HG03097 (cell line): ENCODE data around the gene PACS2.
A peak's percentile ranks its signal among the peaks of the same experiment; 100 is the strongest.
"Not testable (repeated sequence)": the region's sequence is repeated elsewhere in the genome, so short reads cannot be mapped to it uniquely, and the experiment has no call there.

ENCODE experiments used
- ATAC-seq: cut with Tn5 transposase; IDR thresholded peaks from one replicate; pipeline ENCODE4 v1.9.1; 2021; ENCODE audit not compliant: unreplicated experiment, low FRiP score

Gene PACS2

GRCh38 chr14:105287249-105288102 is 27.1 kb upstream of the PACS2 start:
- ATAC-seq, result no peak

GRCh38 chr14:105288936-105289335 is 25.6 kb upstream of the PACS2 start:
- ATAC-seq, result not testable (repeated sequence)

GRCh38 chr14:105290621-105291346 is 23.8 kb upstream of the PACS2 start:
- no peak for ATAC-seq

DNA sequence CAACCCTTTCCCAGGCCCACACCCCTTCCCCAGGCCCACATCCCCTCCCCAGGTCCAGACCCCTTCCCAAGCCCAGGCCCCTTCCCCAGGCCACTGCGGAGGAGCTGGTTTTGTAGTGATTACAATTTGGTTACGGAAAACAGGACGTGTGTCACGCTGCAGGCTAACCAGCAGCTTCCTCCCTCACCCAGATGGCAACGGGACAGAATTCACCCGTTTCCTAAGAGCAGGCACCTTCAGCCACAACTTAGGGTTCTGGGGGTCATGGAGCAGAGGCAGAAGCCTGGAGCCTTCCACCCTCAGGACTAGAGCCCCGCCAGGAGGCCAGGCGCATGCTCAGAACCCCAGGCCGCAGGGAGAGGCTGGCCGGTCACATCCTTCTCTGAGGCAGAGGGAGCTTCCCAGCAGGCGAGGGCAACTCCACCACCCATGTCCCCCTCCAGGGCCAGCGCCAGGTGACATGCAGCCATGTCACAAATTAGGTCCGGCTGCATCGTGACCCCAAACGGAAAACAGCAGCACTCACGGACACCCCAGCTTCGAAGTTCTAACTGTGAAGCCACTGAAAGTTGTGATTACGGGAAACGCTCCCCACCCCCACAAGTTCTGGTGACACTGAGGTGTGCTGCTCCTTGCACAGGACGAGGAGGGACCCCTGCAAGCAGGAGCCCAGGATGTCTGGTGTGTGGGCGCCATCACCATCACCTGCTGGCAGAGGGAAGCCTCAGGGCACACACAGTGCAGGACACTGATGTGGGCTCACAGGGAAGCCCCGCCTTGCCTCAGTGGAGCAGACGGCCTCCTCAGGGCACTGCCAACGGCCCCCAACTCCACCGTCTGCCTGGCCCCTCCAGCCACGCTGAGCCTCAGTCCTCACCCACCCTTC is 21.5 kb upstream of the PACS2 start:
- no peak for ATAC-seq

- ATAC-seq, result peak; percentile 64
Observed at GRCh38 chr14:105294142-105294597, 20.4 kb upstream of the PACS2 start.

- not testable (repeated sequence) for ATAC-seq
Observed at GRCh38 chr14:105297311-105297710, 17.2 kb upstream of the PACS2 start.

DNA sequence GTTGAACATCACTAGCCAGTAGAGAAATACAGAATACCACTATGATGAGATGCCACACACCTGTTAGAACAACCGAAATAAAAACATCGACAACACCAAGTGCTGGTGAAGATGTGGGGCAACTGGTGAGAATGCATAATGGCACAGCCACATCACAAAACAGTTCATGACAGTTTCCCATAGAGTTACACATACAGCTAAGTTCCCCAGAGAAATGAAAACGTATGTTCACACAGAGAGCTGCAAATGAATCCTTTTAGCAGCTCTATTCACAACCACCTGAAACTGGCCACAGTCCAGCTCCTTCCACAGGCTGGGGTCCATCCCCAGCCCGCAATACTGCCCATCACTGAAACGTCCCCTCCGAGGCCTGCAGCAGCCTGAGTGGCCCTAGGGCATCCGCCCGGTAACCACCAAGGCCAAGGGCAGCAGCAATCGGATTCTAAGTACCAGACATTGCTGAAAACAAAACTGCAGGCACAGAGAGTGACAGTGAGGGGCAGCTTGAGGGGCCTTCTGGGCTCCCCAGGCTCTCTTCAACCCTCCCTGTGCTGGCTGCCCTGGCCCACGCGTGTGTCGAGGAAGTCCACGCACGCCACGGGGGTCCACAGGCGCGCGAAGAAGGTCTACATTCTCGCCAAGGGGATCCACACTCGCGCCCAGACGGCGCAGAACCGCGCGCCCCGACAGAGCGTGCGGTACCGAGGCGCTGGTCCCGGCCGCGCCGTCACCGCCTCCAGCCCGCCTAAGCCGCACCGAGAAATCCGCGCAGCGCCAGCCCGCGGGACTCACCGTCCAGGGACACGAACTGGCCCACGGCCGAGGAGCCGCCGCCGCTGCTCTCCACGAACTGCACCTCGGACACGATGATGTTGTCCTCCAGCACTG is 14.7 kb upstream of the PACS2 start:
- ATAC-seq, result peak; percentile 20

DNA sequence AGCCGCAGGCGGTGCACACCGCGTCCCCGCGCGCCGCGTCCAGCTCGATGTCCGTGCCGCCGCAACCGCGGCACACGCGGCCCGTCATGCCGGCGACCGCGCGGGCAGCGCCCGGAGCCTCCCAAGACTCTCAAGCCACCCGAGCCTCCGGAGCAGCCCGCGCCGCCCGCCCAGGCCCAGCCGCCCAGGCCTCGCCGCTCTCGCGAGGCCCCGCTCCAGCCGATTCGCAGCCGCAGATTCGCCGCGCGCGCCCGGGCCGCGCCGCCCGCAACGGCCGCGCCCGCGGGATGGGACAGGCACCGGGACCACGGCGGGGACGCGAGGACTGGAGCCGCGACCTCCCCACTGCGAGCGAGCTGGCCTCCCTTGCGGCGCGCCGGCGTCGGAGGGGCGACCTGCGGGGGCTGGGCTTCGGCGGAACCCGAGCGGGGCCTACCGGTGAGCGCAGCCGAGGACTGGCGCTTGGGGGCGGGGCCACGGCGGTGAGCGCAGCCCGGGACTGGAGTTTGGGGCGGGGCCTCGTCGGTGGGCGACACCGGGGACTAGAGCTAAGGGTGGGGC is 13.9 kb upstream of the PACS2 start, which contains the start of gene BRF1:
TSS of gene BRF1 (minus strand) at position 460 of the 561 bp plus-strand sequence. CDS start at position 88, 372 bp downstream.
- ATAC-seq, result peak; percentile 73

DNA sequence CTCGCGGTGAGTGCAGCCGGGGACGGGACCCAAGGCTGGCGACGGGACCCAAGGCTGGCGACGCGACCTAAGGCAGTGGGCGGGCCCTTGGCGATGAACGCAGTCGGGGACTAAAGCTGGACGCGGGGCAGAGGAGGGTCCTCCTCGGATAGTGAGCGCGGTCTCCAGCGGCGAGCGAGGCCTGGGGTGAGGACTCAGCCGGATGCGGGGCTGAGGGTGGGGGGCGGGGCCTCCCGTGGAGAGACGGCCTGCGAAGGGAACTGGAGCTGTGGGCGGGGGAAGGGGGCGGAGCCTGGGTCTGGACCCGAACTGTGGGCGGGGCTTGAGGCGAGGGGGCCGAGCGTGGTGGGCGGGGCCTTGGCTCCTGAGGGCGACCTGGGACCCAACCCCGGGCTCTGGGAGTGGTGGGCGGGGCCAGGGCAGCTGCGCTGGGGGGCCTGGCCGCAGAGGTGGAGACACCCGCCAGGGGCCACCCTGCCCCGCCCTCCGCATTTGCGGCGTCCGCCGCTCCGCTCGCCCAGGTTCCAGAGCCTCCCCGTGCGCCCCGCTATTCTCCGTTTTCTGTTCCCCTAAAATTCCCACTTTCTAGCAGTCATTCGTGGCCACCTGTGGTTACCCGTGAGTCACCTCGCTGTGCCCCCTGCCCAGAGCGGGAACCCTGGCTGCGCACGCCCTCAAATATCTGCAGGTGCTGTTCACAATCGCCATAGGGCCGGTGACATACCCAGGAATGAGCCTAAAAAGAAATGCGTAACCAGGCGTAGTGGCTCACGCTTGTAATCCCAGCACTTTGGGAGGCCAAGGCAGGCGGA is 13.2 kb upstream of the PACS2 start:
- ATAC-seq, result peak; percentile 61

DNA sequence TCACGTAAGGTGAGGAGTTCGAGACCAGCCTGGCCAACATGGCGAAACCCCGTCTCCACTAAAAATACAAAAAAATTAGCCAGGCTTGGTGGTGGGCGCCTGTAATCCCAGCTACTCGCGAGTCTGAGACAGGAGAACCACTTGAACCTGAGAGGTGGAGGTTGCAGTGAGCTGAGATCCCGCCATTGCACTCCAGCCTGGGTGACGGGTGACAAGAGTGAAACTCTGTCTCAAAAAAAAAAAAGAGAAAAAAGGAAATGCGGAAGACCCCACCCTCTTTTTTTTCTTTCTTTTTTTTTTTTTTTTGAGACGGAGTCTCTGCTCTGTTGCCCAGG is 12.7 kb upstream of the PACS2 start:
- ATAC-seq, result not testable (repeated sequence)

DNA sequence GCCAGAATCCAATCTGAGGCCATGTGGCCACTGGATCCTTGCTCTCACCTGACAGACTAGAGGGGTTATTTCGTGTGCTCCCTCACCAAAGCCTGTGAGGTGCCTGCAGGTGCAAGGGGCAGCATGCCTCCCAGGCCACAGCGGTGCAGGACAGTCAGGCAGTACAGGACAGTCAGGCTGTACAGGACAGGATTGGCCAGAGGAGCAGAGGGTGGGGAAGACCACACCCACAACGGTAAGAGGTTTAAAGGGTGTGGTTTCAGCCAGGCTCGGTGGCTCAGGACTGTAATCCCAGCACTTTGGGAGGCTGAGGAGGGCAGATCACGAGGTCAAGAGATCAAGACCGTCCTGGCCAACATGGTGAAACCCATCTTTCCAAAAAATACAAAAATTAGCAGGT is 10.6 kb upstream of the PACS2 start:
- no peak for ATAC-seq

DNA sequence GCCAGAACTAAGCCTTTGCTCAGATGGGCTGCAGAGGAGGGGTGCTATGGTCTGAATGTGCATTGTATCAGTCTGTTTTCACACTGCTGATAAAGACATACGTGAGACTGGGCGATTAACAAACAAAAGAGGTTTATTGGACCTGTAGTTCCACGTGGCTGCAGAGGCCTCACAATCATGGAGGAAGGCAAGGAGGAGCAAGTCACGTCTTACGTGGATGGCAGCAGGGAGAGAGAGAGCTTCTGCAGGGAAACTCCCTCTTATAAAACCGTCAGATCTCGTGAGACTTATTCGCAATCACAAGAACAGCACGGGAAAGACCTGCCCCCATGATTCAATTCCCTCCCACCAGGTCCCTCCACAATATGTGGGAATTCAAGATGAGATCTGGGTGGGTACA is 10.0 kb upstream of the PACS2 start:
- ATAC-seq, result no peak

DNA sequence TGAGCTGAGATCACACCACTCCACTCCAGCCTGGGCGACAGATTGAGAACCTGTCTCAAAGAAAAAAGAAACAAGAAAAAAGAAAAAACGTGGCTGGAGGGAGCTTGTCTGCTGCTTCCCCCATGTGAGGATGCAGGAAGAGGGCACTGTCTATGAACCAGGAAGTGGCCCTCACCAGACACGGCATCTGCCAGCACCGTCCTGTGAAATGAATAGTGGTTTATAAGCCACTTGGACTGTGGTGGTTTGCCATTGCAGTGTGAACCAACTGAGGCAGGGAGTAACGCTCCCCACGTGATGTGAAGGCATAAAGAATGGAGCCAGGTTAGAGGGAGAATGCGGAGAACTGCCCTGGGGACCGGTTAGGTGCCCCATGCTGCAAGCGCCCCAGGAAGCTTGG is 9.2 kb upstream of the PACS2 start:
- ATAC-seq, result no peak

- no peak for ATAC-seq
Observed at GRCh38 chr14:105305791-105306190, 8.8 kb upstream of the PACS2 start.

DNA sequence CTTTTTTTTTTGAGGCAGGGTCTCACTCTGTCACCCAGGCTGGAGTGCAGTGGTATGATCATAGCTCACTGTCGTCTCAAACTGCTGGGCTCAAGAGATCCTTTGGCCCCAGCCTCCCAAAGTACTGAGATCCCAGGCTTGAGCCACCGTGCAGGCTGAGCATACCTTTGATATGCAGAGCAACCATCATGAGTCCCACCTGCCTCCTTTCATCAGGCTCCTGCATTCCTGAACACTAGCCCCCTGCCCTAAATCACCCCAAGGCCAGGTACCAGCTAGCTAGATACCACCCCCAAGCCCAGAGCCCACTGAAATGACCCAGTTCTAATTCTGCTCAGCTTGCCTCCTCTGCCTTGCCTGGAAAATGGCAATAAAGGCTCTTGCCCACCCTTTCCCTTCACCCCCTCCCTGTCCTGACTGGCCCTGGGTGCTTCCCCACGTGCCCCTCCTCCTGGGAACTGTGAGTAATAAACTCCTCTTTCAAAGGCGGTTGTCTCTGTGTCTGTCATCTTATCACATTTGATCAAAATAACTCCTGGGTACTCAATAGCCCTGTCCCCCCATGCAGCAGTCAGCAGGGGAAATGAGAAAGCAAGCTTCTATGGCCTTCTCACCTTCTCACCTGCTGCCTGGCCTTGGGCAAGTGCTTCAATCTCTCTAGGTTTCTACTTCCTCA is 7.4 kb upstream of the PACS2 start:
- no peak for ATAC-seq

DNA sequence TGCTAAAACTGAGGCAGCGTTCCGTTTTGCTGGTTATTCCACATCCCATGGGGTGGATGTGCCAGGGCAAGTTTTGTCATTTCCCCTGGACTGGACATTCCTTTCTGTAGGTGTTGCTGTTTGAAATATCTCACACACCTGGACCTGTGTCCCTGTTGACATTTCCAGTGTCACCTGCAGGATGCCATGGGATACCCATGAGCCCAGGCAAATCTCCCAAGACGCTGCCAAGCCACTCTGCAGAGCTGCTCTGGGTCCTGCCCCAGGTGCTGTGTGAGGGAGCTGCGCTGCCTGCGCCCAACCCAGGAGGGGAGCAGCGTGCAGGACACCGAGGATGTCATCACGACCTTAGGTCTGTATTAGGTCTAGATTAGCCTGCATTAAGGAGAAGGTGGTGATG is 5.2 kb upstream of the PACS2 start:
- no peak for ATAC-seq

GRCh38 chr14:105311838-105312237 is 2.7 kb upstream of the PACS2 start:
- ATAC-seq, result no peak

DNA sequence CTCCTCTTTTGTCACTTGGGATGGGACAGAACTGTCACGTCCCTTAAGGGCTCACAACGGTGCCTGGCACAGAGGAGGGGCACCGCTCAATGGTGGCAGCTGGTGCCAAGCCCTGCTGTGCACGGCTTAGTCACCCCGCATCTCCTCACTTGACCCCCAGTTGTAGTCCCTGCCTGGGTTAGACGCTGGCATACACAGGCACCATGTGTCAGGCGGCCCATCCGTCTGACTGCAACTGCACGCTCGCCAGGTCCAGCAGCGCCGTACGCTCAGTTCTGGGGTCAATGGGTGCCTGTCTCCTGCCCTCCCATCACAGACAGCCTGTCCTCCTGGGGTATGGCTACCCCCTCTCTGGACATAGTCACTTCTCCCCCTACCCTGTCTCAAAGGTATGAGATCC is 1.6 kb upstream of the PACS2 start:
- no peak for ATAC-seq
